ENCODE results near the gene CMTM4.

- TF ChIP-seq CTCF (IDR thresholded peaks at IDR 0.05) (no peak), POLR2AphosphoS5 (IDR thresholded peaks at IDR 0.05) (no peak)
These were observed 55.2 kb downstream of the CMTM4 start for GRCh38 chr16:66641387-66641786.

All from gastroesophageal sphincter (tissue), 3 donors.